Thymus (tissue), 11 donors: Measurements from ENCODE around the gene SIX3. TPM values are rescaled to one million over a fixed set of nuclear protein-coding genes. Genes with fewer than 3 reads are reported as not detected.

Experiments
- DNase-seq, 9 donors: peaks; one replicate each; pipeline ENCODE4 v3.0.0-alpha.2; 2013; ENCODE audit warnings: low spot score in 9 of 9, low read depth in 6 of 9, missing footprints in 1 of 9
- H3K27ac ChIP-seq, 2 donors: one replicate each; pipeline ENCODE4 v1.5.1; 2013; ENCODE audit warnings: control low read depth in 1 of 2, low read depth in 1 of 2, low read length in 1 of 2, mild to moderate bottlenecking in 1 of 2, moderate library complexity in 1 of 2
- H3K27me3 ChIP-seq, 2 donors: one replicate each; pipeline ENCODE4 v1.5.1; 2013; ENCODE audit warnings: low read length in 1 of 2; ENCODE audit not compliant: control insufficient read depth in 2 of 2, insufficient read depth in 1 of 2
- H3K36me3 ChIP-seq, 2 donors: one replicate each; pipeline ENCODE4 v1.5.1; 2013; ENCODE audit warnings: low read length in 1 of 2, mild to moderate bottlenecking in 1 of 2, moderate library complexity in 1 of 2; ENCODE audit not compliant: control insufficient read depth in 2 of 2, insufficient read depth in 2 of 2
- H3K4me1 ChIP-seq, 2 donors: one replicate each; pipeline ENCODE4 v1.5.1; 2013; ENCODE audit warnings: low read length in 2 of 2; ENCODE audit not compliant: control insufficient read depth in 2 of 2, insufficient read depth in 2 of 2
- H3K4me3 ChIP-seq, 2 donors: one replicate each; pipeline ENCODE4 v1.5.1; 2013; ENCODE audit warnings: low read length in 2 of 2, control low read depth in 1 of 2, mild to moderate bottlenecking in 1 of 2
- H3K9me3 ChIP-seq, 2 donors: one replicate each; pipeline ENCODE4 v1.5.1; 2013; ENCODE audit warnings: low read length in 1 of 2, mild to moderate bottlenecking in 1 of 2; ENCODE audit not compliant: control insufficient read depth in 2 of 2, insufficient read depth in 1 of 2
- WGBS: extraction: QIAGEN DNeasy Blood & Tissue Kit; methylation state at CpG from one replicate; pipeline ENCODE4 v1.1.7; 2013; 5-methylcytosine and 5-hydroxymethylcytosine counted together
- polyA plus RNA-seq: library from polyadenylated mRNA; stranded (reverse); fragments of 200-250 nt; gene quantifications from one replicate; pipeline ENCODE4 v1.2.3, GENCODE V29; 2013
- total RNA-seq: library from RNA; stranded (reverse); fragments of 120-200 nt; gene quantifications from one replicate; pipeline ENCODE4 v1.2.4, GENCODE V29; 2013
- donor health status: healthy.

Gene SIX3
- total and polyA plus RNA-seq, 2 donors: 0.11 TPM; not detected in 1

GRCh38 chr2:44944952-44945612 is 3.6 kb downstream of the SIX3 start:
- WGBS: 12% methylated on average over 18 of the region's 18 CpGs
- Histone ChIP-seq H3K4me1 (peaks cover 0 to 6% of the 10 kb centered on the region in 2 donors), H3K36me3 (no peaks in the 10 kb centered on the region), H3K4me3 (no peak overlapping the region), H3K27me3 (peaks cover 85 to 100% of the 10 kb centered on the region in 2 donors), H3K9me3 (peaks cover 1 to 5% of the 10 kb centered on the region in 2 donors), H3K27ac (no peak overlapping the region)
- no peak for DNase-seq

- H3K27me3 ChIP-seq: peaks cover 85 to 100% of the 10 kb centered on the region in 2 donors
- DNase-seq: no peak
- no peaks in the 10 kb centered on the region for H3K36me3 ChIP-seq
- no peak overlapping the region for H3K27ac ChIP-seq
- WGBS: 31% methylated on average over 16 of the region's 16 CpGs
- no peak overlapping the region for H3K4me3 ChIP-seq
- H3K4me1 ChIP-seq: peaks cover 0 to 6% of the 10 kb centered on the region in 2 donors
- H3K9me3 ChIP-seq: peaks cover 1 to 5% of the 10 kb centered on the region in 2 donors
Measured at GRCh38 chr2:44945676-44946371, 4.3 kb downstream of the SIX3 start.

GRCh38 chr2:44946372-44947027 is 5.0 kb downstream of the SIX3 start:
- DNase-seq: no peak
- H3K9me3 ChIP-seq: peaks cover 1 to 5% of the 10 kb centered on the region in 2 donors
- 47% methylated on average over 11 of the region's 11 CpGs for WGBS
- peaks cover 85 to 100% of the 10 kb centered on the region in 2 donors for H3K27me3 ChIP-seq
- H3K4me1 ChIP-seq: peaks cover 0 to 6% of the 10 kb centered on the region in 2 donors
- no peaks in the 10 kb centered on the region for H3K36me3 ChIP-seq
- H3K27ac ChIP-seq: no peak overlapping the region
- no peak overlapping the region for H3K4me3 ChIP-seq

GRCh38 chr2:44947028-44947375 is 5.5 kb downstream of the SIX3 start:
- Histone ChIP-seq H3K27me3 (peaks cover 87 to 100% of the 10 kb centered on the region in 2 donors), H3K9me3 (peaks cover 2 to 5% of the 10 kb centered on the region in 2 donors), H3K36me3 (no peaks in the 10 kb centered on the region), H3K4me3 (no peak overlapping the region), H3K4me1 (peaks cover 0 to 3% of the 10 kb centered on the region in 2 donors), H3K27ac (no peak overlapping the region)
- 71% methylated on average over 5 of the region's 5 CpGs for WGBS
- DNase-seq: no peak

GRCh38 chr2:44948565-44949328 is 7.2 kb downstream of the SIX3 start:
- Histone ChIP-seq H3K36me3 (no peaks in the 10 kb centered on the region), H3K27me3 (peaks cover 87 to 100% of the 10 kb centered on the region in 2 donors), H3K9me3 (peaks cover 1 to 5% of the 10 kb centered on the region in 2 donors), H3K4me3 (no peak overlapping the region), H3K4me1 (peaks cover 0 to 5% of the 10 kb centered on the region in 2 donors), H3K27ac (no peak overlapping the region)
- no peak for DNase-seq
- 74% methylated on average over 18 of the region's 18 CpGs for WGBS

- Histone ChIP-seq H3K4me1 (peaks cover 0 to 5% of the 10 kb centered on the region in 2 donors), H3K27me3 (peaks cover 86 to 100% of the 10 kb centered on the region in 2 donors), H3K27ac (no peak overlapping the region), H3K4me3 (no peak overlapping the region), H3K9me3 (peaks cover 1 to 5% of the 10 kb centered on the region in 2 donors), H3K36me3 (no peaks in the 10 kb centered on the region)
- WGBS: 8% methylated on average over 54 of the region's 54 CpGs
- no peak for DNase-seq
Measured at GRCh38 chr2:44949329-44950151, 8.0 kb downstream of the SIX3 start.

- no peak for DNase-seq
- Histone ChIP-seq H3K27ac (no peak overlapping the region), H3K27me3 (peaks cover 91 to 100% of the 10 kb centered on the region in 2 donors), H3K9me3 (peaks cover 1 to 8% of the 10 kb centered on the region in 2 donors), H3K4me1 (peaks cover 0 to 13% of the 10 kb centered on the region in 2 donors), H3K4me3 (no peak overlapping the region), H3K36me3 (no peaks in the 10 kb centered on the region)
- WGBS: 39% methylated on average over 3 of the region's 3 CpGs
Measured at GRCh38 chr2:44950646-44951045, 9.1 kb downstream of the SIX3 start.

GRCh38 chr2:44951124-44951523 is 9.6 kb downstream of the SIX3 start:
- H3K4me1 ChIP-seq: peaks cover 0 to 13% of the 10 kb centered on the region in 2 donors
- H3K36me3 ChIP-seq: no peaks in the 10 kb centered on the region
- H3K9me3 ChIP-seq: peaks cover 1 to 9% of the 10 kb centered on the region in 2 donors
- H3K27ac ChIP-seq: no peak overlapping the region
- H3K27me3 ChIP-seq: peaks cover 87 to 100% of the 10 kb centered on the region in 2 donors
- WGBS: 73% methylated on average over 6 of the region's 6 CpGs
- no peak for DNase-seq
- no peak overlapping the region for H3K4me3 ChIP-seq
